ENCODE results near the gene TMEM245. TPM values are rescaled to one million over a fixed set of nuclear protein-coding genes. Genes with fewer than 3 reads are reported as not detected.

Gene TMEM245
- total RNA-seq, 1 experiment from 2014 or later = 34.8 TPM

GRCh38 chr9:109074236-109074889 is 45.4 kb downstream of the TMEM245 start:
- no peak overlapping the region for H3K4me2 ChIP-seq (ENCODE audit: low read length)
- H3K9me2 ChIP-seq (ENCODE audit: insufficient read depth) = no peaks in the 10 kb centered on the region
- BruUV-seq (replicated peaks) = no TSS peak
- no peaks in the 10 kb centered on the region for H3K27me3 ChIP-seq (ENCODE audit: insufficient read depth, low read length)
- ChIA-PET RAD21 (ENCODE audit: low non-redundant PET in 1 of 2, low total read pairs in 2 of 2, uncharacterized antibody in 2 of 2, unreplicated experiment in 2 of 2) (no interaction called here), POLR2A (no interaction called here), CTCF (no interaction called here)
- no peaks in the 10 kb centered on the region for H4K20me1 ChIP-seq (ENCODE audit: insufficient read depth)
- H3K4me1 ChIP-seq (ENCODE audit: control insufficient read depth in 1 of 2, insufficient read depth in 2 of 2, low read length in 2 of 2) = no peaks in the 10 kb centered on the region
- intact Hi-C loops (cut with micrococcal nuclease) = no loop called here
- H3K9ac ChIP-seq (ENCODE audit: low read length) = no peak overlapping the region
- H3K27ac ChIP-seq (ENCODE audit: low read depth, low read length) = no peak overlapping the region
- peaks cover 24 to 33% of the 10 kb centered on the region in 2 experiments for H3K36me3 ChIP-seq (ENCODE audit: control insufficient read depth in 1 of 2, insufficient read depth in 2 of 2, low read length in 2 of 2)
- H3K4me3 ChIP-seq (replicated peaks in 1 of 2; ENCODE audit: low read depth in 1 of 2, low read length in 2 of 2) = no peak overlapping the region
- no peak for DNase-seq (ENCODE audit: low read depth, low spot score)
- ATAC-seq = no peak
- H2AFZ ChIP-seq (ENCODE audit: low read depth, low read length, poor library complexity, severe bottlenecking) = no peak overlapping the region
- no peaks in the 10 kb centered on the region for H3K79me2 ChIP-seq (ENCODE audit: insufficient read depth, low read length)
- TF ChIP-seq POLR2AphosphoS5 (IDR thresholded peaks at IDR 0.05; ENCODE audit: low read depth, low read length) (no peak), SP1 (IDR thresholded peaks at IDR 0.05; ENCODE audit: low read depth) (no peak), CTCF (IDR thresholded peaks at IDR 0.05 in 2 of 3, conservative IDR thresholded peaks at IDR 0.05 in 1 of 3; ENCODE audit: borderline replicate concordance in 1 of 3, insufficient read depth in 1 of 3, low read depth in 2 of 3, low read length in 2 of 3) (no peak), CBX3 (IDR thresholded peaks at IDR 0.05; ENCODE audit: low read depth) (no peak), REST (IDR thresholded peaks at IDR 0.05; ENCODE audit: low read depth) (no peak), TCF7L2 (IDR thresholded peaks at IDR 0.05; ENCODE audit: borderline replicate concordance, extremely low read depth, insufficient read depth, insufficient read length) (no peak), EGR1 (IDR thresholded peaks at IDR 0.05; ENCODE audit: low read depth) (no peak), RAD21 (IDR thresholded peaks at IDR 0.05; ENCODE audit: low read depth) (no peak), ZBTB33 (IDR thresholded peaks at IDR 0.05; ENCODE audit: extremely low read depth, insufficient replicate concordance, low read length) (no peak), EZH2phosphoT487 (IDR thresholded peaks at IDR 0.05; ENCODE audit: borderline replicate concordance) (no peak), YY1 (IDR thresholded peaks at IDR 0.05; ENCODE audit: extremely low read depth, insufficient replicate concordance, low read depth, low read length) (no peak), POLR2A (IDR thresholded peaks at IDR 0.05; ENCODE audit: borderline replicate concordance, extremely low read depth, insufficient read depth, insufficient read length) (no peak), ATF3 (IDR thresholded peaks at IDR 0.05) (no peak)
- H3K9me3 ChIP-seq (ENCODE audit: control insufficient read depth in 1 of 2, insufficient read depth in 1 of 2, low read depth in 1 of 2, low read length in 2 of 2) = no peaks in the 10 kb centered on the region
